Measurements from ENCODE around the gene IRF2.
"Not testable (repeated sequence)": the region's sequence is repeated elsewhere in the genome, so short reads cannot be mapped to it uniquely, and the experiment has no call there.

Gene IRF2

GRCh38 chr4:184389978-184390900, 84.1 kb downstream of the IRF2 start:
- no peak for DNase-seq (ENCODE audit: low spot score)

GRCh38 chr4:184388106-184388505, 86.2 kb downstream of the IRF2 start:
- DNase-seq (ENCODE audit: low spot score): no peak

GRCh38 chr4:184387351-184387750, 87.0 kb downstream of the IRF2 start:
- no peak for DNase-seq (ENCODE audit: low spot score)

- no peak for DNase-seq (ENCODE audit: low spot score)
Observed at GRCh38 chr4:184386271-184386781, 88.0 kb downstream of the IRF2 start.

GRCh38 chr4:184385705-184386141, 88.6 kb downstream of the IRF2 start:
- no peak for DNase-seq (ENCODE audit: low spot score)

- no peak for DNase-seq (ENCODE audit: low spot score)
Observed at GRCh38 chr4:184384810-184385557, 89.4 kb downstream of the IRF2 start.

- no peak for DNase-seq (ENCODE audit: low spot score)
Observed at GRCh38 chr4:184384056-184384809, 90.1 kb downstream of the IRF2 start.

- DNase-seq (ENCODE audit: low spot score): no peak
Observed at GRCh38 chr4:184383497-184384055, 90.8 kb downstream of the IRF2 start.

GRCh38 chr4:184382189-184382846, 92.0 kb downstream of the IRF2 start:
- no peak for DNase-seq (ENCODE audit: low spot score)

GRCh38 chr4:184380707-184381106, 93.6 kb downstream of the IRF2 start:
- no peak for DNase-seq (ENCODE audit: low spot score)

GRCh38 chr4:184380214-184380613, 94.1 kb downstream of the IRF2 start:
- DNase-seq (ENCODE audit: low spot score): not testable (repeated sequence)

- no peak for DNase-seq (ENCODE audit: low spot score)
Observed at GRCh38 chr4:184376923-184377322, 97.4 kb downstream of the IRF2 start.

- DNase-seq (ENCODE audit: low spot score): no peak
Observed at GRCh38 chr4:184376126-184376838, 98.1 kb downstream of the IRF2 start.

GRCh38 chr4:184375623-184376022, 98.7 kb downstream of the IRF2 start:
- DNase-seq (ENCODE audit: low spot score): not testable (repeated sequence)

- DNase-seq (ENCODE audit: low spot score): no peak
Observed at GRCh38 chr4:184375027-184375426, 99.3 kb downstream of the IRF2 start.

- no peak for DNase-seq (ENCODE audit: low spot score)
Observed at GRCh38 chr4:184373886-184374405, 100.4 kb downstream of the IRF2 start.

GRCh38 chr4:184371390-184371787, 103.0 kb downstream of the IRF2 start:
- no peak for DNase-seq (ENCODE audit: low spot score)

- DNase-seq (ENCODE audit: low spot score): no peak
Observed at GRCh38 chr4:184370711-184371389, 103.5 kb downstream of the IRF2 start.

- DNase-seq (ENCODE audit: low spot score): no peak
Observed at GRCh38 chr4:184369871-184370270, 104.5 kb downstream of the IRF2 start.

GRCh38 chr4:184368731-184369130, 105.6 kb downstream of the IRF2 start:
- no peak for DNase-seq (ENCODE audit: low spot score)

Data from cerebellar cortex (tissue), 1 donor.